Measurements from ENCODE around the gene OR2T1.

- TF ChIP-seq POLR2AphosphoS5 (IDR thresholded peaks at IDR 0.05; ENCODE audit: borderline replicate concordance, low read depth, low read length) (no peak), EZH2 (IDR thresholded peaks at IDR 0.05) (no peak)
Measured at GRCh38 chr1:248393050-248393449, 9.8 kb upstream of the OR2T1 start.

Data from SK-N-MC (cell line).